HL-60 (cell line): ENCODE measurements around the gene INPP5K.

Source experiments
- DNase-seq, 2 experiments: peaks; one replicate each; pipeline ENCODE4 v3.0.0-alpha.2; 2010 to 2020; ENCODE audit warnings: low read depth in 1 of 2, low spot score in 1 of 2
- H3K27ac ChIP-seq: fragments of 250-450 bp; sonication (Bioruptor Pico); replicated peaks from 2 replicates; pipeline ENCODE4 v1.5.1; 2020; ENCODE audit warnings: mild to moderate bottlenecking, moderate library complexity
- H3K27me3 ChIP-seq: fragments of 250-450 bp; sonication (Bioruptor Pico); 2 replicates; pipeline ENCODE4 v1.5.1; 2021; ENCODE audit warnings: mild to moderate bottlenecking, moderate library complexity; ENCODE audit not compliant: insufficient read depth, poor library complexity, severe bottlenecking
- H3K4me3 ChIP-seq: replicated peaks from 2 replicates; pipeline ENCODE4 v1.5.1; 2011; ENCODE audit warnings: mild to moderate bottlenecking, control low read depth, low read length; ENCODE audit not compliant: insufficient read depth
- GABPA ChIP-seq: IDR thresholded peaks from 2 replicates; pipeline ENCODE4 v1.6.1; 2012; ENCODE audit warnings: low read depth
- POLR2AphosphoS5 ChIP-seq: IDR thresholded peaks from 2 replicates; pipeline ENCODE4 v1.6.1; 2012; ENCODE audit warnings: low read depth
- SPI1 ChIP-seq: IDR thresholded peaks from 2 replicates; pipeline ENCODE4 v1.6.1; 2012; ENCODE audit warnings: low read depth, mild to moderate bottlenecking, borderline replicate concordance
- TF ChIP-seq, protein P1 (sequence below): IDR thresholded peaks from 2 replicates; pipeline ENCODE4 v1.6.1; 2012; ENCODE audit warnings: low read depth; ENCODE audit not compliant: insufficient replicate concordance
- TF ChIP-seq, protein P2 (sequence below): IDR thresholded peaks from one replicate; pipeline ENCODE4 v1.5.1; 2011; ENCODE audit warnings: low read length, control low read depth, inconsistent platforms; ENCODE audit not compliant: insufficient read depth

INPP5K gene

DNA sequence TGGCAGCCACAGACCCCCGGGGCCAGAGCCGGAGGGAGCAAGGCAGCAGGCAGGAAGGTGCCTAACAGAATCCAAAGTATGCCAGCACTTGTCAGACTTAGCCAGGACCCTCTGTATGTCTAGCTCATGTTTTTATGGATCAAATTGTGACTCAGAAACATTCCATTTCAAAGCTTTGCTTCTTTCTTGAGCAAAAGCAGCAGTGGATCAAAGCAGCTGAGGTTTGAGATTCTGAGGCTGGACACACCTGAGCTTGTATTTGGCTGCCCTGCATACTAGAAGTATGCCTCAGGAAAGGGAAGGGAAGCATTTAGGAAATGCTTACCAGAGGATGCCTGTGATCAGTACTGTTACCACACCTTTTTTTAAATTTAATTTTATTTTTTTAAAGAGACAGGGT, 18.2 kb downstream of the INPP5K start:
- Histone ChIP-seq H3K27ac (no peak overlapping the region), H3K27me3 (no peaks in the 10 kb centered on the region), H3K4me3 (no peak overlapping the region)
- DNase-seq = no peak
- TF ChIP-seq, protein P1, sequence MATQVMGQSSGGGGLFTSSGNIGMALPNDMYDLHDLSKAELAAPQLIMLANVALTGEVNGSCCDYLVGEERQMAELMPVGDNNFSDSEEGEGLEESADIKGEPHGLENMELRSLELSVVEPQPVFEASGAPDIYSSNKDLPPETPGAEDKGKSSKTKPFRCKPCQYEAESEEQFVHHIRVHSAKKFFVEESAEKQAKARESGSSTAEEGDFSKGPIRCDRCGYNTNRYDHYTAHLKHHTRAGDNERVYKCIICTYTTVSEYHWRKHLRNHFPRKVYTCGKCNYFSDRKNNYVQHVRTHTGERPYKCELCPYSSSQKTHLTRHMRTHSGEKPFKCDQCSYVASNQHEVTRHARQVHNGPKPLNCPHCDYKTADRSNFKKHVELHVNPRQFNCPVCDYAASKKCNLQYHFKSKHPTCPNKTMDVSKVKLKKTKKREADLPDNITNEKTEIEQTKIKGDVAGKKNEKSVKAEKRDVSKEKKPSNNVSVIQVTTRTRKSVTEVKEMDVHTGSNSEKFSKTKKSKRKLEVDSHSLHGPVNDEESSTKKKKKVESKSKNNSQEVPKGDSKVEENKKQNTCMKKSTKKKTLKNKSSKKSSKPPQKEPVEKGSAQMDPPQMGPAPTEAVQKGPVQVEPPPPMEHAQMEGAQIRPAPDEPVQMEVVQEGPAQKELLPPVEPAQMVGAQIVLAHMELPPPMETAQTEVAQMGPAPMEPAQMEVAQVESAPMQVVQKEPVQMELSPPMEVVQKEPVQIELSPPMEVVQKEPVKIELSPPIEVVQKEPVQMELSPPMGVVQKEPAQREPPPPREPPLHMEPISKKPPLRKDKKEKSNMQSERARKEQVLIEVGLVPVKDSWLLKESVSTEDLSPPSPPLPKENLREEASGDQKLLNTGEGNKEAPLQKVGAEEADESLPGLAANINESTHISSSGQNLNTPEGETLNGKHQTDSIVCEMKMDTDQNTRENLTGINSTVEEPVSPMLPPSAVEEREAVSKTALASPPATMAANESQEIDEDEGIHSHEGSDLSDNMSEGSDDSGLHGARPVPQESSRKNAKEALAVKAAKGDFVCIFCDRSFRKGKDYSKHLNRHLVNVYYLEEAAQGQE = no peak
- TF ChIP-seq GABPA (no peak), SPI1 (no peak), POLR2AphosphoS5 (no peak)
- TF ChIP-seq, protein P2, sequence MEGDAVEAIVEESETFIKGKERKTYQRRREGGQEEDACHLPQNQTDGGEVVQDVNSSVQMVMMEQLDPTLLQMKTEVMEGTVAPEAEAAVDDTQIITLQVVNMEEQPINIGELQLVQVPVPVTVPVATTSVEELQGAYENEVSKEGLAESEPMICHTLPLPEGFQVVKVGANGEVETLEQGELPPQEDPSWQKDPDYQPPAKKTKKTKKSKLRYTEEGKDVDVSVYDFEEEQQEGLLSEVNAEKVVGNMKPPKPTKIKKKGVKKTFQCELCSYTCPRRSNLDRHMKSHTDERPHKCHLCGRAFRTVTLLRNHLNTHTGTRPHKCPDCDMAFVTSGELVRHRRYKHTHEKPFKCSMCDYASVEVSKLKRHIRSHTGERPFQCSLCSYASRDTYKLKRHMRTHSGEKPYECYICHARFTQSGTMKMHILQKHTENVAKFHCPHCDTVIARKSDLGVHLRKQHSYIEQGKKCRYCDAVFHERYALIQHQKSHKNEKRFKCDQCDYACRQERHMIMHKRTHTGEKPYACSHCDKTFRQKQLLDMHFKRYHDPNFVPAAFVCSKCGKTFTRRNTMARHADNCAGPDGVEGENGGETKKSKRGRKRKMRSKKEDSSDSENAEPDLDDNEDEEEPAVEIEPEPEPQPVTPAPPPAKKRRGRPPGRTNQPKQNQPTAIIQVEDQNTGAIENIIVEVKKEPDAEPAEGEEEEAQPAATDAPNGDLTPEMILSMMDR = no peak

DNA sequence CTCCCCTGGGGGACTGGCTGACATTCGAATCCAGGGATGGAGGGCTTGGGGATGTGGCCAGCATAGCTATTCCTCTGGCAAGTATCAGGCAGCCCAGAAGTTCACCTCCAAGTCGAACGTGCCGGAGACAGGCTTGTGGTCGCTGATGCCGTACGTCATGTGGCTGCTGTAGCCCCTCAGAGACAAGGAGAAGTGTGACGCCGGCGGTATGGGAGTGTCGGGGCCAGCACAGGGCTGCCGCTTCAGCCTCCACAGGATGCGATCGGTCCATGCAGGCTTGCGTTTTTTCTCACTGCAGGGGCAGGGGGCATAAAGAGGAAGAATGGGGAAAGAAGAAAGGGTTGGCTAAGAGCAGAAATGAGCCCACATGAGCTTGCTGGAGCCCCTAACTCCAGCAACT, 18.6 kb downstream of the INPP5K start:
- no peak for DNase-seq
- TF ChIP-seq GABPA (no peak), POLR2AphosphoS5 (no peak), SPI1 (no peak)
- TF ChIP-seq, protein P2 = no peak
- TF ChIP-seq, protein P1 = no peak
- H3K27ac ChIP-seq = no peak overlapping the region
- no peak overlapping the region for H3K4me3 ChIP-seq
- H3K27me3 ChIP-seq = no peaks in the 10 kb centered on the region

DNA sequence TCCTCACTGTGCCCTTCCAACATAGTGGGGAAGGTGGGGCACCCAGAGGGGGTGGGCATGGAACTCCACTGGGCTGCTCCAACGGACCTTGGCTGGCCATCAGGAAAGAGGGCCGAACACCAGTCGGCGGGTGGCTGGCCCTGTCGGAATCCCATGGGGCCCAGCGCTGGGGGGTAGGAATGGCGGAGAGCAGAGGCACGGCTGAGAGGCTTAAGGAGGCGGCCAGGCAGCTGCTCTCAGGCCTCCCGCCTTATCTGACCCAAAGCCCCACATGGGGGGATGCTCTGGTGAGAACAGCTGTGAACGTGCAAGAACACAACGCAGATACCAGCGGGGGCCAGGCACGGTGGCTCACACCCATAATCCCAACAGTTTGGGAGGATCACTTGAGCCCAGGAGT, 19.5 kb downstream of the INPP5K start:
- DNase-seq = no peak
- no peak overlapping the region for H3K4me3 ChIP-seq
- H3K27ac ChIP-seq = no peak overlapping the region
- H3K27me3 ChIP-seq = no peaks in the 10 kb centered on the region
- no peak for TF ChIP-seq GABPA
- no peak for TF ChIP-seq SPI1
- TF ChIP-seq POLR2AphosphoS5 = no peak
- TF ChIP-seq, protein P1 = no peak
- TF ChIP-seq, protein P2 = no peak
